ENCODE measurements around the gene ATP6V0D1. TPM values are rescaled to one million over a fixed set of nuclear protein-coding genes. Genes with fewer than 3 reads are reported as not detected.
A peak's percentile ranks its signal among the peaks of the same experiment; 100 is the strongest.

ATP6V0D1 gene
- total and polyA plus RNA-seq, 2 donors (not counting 1 experiment from before 2014, with no cell fraction given) = 62.1 to 91.0 TPM

GRCh38 chr16:67526149-67526791, 45.3 kb upstream of the ATP6V0D1 start:
- TF ChIP-seq CTCF (IDR thresholded peaks at IDR 0.05) = no peak
- TF ChIP-seq EZH2 (IDR thresholded peaks at IDR 0.05; ENCODE audit: borderline replicate concordance, insufficient read depth, low read depth, low read length, poor library complexity, severe bottlenecking) = no peak
- peaks cover 54% of the 10 kb centered on the region for H3K4me1 Mint-ChIP-seq
- peak; percentile 16 for DNase-seq
- Histone ChIP-seq H3K36me3 (replicated peaks in 1 of 2; ENCODE audit: control extremely low read depth in 1 of 2, control insufficient read depth in 1 of 2, extremely low read depth in 1 of 2, insufficient read depth in 2 of 2, low read length in 1 of 2) (peaks cover 0 to 4% of the 10 kb centered on the region in 2 experiments), H3K9ac (ENCODE audit: low read length) (no peak overlapping the region), H3K79me2 (ENCODE audit: control insufficient read depth, insufficient read depth, low read length) (peaks cover 64% of the 10 kb centered on the region), H3K4me3 (ENCODE audit: control extremely low read depth in 1 of 5, extremely low read depth in 1 of 5, insufficient read depth in 1 of 5, low read depth in 2 of 5, low read length in 4 of 5) (no peak overlapping the region), H3K4me2 (replicated peaks; ENCODE audit: low read depth, low read length, poor library complexity, severe bottlenecking) (no peak overlapping the region), H3K27ac (ENCODE audit: low read length in 2 of 2) (peak overlapping the region in 1 of 2 donors; percentile 27), H4K20me1 (ENCODE audit: control insufficient read depth, insufficient read depth, low read length, poor library complexity, severe bottlenecking) (peaks cover 11% of the 10 kb centered on the region), H3K27me3 (replicated peaks in 1 of 4; ENCODE audit: control extremely low read depth in 1 of 4, control insufficient read depth in 3 of 4, insufficient read depth in 4 of 4, low read length in 3 of 4) (no peaks in the 10 kb centered on the region), H2AFZ (ENCODE audit: insufficient read depth, low read depth, low read length, poor library complexity, severe bottlenecking) (no peak overlapping the region), H3K9me3 (ENCODE audit: control extremely low read depth in 1 of 3, control insufficient read depth in 2 of 3, insufficient read depth in 1 of 3, low read length in 2 of 3) (no peaks in the 10 kb centered on the region), H3K4me1 (ENCODE audit: control insufficient read depth in 2 of 2, insufficient read depth in 2 of 2, low read length in 2 of 2) (peaks cover 10 to 42% of the 10 kb centered on the region in 2 donors)
- H3K9me3 Mint-ChIP-seq (ENCODE audit: insufficient read depth) = no peaks in the 10 kb centered on the region
- ChIA-PET POLR2A (interaction anchor here (1.0 to 10.2 kb wide), 4 partner anchors 13 to 36 kb away, joined by 3 to 76 read pairs (median 29); partner anchors contain the start of gene CTCF), CTCF (interaction anchor here (0.6 to 18.8 kb wide), 8 partner anchors 9 to 146 kb away, joined by 3 to 817 read pairs (median 5); partner anchors contain the start of genes AGRP, ATP6V0D1 and CTCF)
- intact Hi-C loops (cut with micrococcal nuclease) = loop anchor here (10.0 kb wide), 1 partner anchor 279 kb away; the partner anchor contains the start of genes RANBP10 and TSNAXIP1
- peak overlapping the region; percentile 72 for H3K27ac Mint-ChIP-seq
- peak overlapping the region; percentile 50 for H3K4me3 Mint-ChIP-seq
- WGBS (ENCODE audit: insufficient coverage) = 90% methylated on average over 2 of the region's 3 CpGs
- ATAC-seq (ENCODE audit: low read depth) = no peak
- H3K27me3 Mint-ChIP-seq = no peaks in the 10 kb centered on the region
